Peyer's patch (tissue), 4 donors: ENCODE measurements around the gene NCKAP5.

Source experiments
- POLR2A ChIP-seq, 2 donors: fragments of 450-650 bp; IDR thresholded peaks; one replicate each; pipeline ENCODE4 v1.5.1; 2017; ENCODE audit warnings: antibody characterized with exemption in 2 of 2, mild to moderate bottlenecking in 2 of 2, moderate library complexity in 2 of 2
- TF ChIP-seq, protein P1 (sequence below), 6 experiments: fragments of 450-650 bp in 4 of 6; fragments of 200-600 bp in 2 of 6; sonication (generic) in 1 of 6; IDR thresholded peaks; one replicate each; pipeline ENCODE4 v1.5.1; 2017 to 2019; ENCODE audit warnings: antibody characterized with exemption in 6 of 6, mild to moderate bottlenecking in 3 of 6, moderate library complexity in 1 of 6

DNA sequence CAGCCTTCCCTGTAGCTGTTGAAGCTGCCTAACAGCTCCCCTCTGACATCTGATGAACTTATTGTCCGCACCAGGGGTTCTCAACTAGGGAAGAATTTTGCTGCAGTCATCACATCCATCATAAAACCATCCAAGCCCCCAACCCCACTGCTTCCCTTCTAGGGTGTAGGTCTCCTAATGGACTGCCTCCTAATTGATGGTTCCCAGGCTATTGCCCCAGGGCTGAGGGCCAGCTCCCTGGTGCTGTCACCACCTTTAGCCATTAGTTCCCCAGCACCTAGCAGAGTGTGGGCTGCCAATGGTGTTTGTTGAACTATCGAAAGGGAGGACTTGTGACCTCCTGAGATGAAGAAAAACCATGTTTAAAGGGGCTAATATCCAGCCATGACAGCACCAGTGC, 125.9 kb downstream of the NCKAP5 start:
- no peak for TF ChIP-seq POLR2A (IDR thresholded peaks at IDR 0.05)
- TF ChIP-seq, protein P1, sequence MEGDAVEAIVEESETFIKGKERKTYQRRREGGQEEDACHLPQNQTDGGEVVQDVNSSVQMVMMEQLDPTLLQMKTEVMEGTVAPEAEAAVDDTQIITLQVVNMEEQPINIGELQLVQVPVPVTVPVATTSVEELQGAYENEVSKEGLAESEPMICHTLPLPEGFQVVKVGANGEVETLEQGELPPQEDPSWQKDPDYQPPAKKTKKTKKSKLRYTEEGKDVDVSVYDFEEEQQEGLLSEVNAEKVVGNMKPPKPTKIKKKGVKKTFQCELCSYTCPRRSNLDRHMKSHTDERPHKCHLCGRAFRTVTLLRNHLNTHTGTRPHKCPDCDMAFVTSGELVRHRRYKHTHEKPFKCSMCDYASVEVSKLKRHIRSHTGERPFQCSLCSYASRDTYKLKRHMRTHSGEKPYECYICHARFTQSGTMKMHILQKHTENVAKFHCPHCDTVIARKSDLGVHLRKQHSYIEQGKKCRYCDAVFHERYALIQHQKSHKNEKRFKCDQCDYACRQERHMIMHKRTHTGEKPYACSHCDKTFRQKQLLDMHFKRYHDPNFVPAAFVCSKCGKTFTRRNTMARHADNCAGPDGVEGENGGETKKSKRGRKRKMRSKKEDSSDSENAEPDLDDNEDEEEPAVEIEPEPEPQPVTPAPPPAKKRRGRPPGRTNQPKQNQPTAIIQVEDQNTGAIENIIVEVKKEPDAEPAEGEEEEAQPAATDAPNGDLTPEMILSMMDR (IDR thresholded peaks at IDR 0.05): no peak
